DMS153 treated with DMSO at 0.1 percent for 48 hours (cell line): ENCODE results near the gene HSPA9.

Experiments
- DNase-seq: peaks from one replicate; lab custom pipeline; 2025; ENCODE audit not compliant: unreplicated experiment; lab: John Stamatoyannopoulos, UW

The HSPA9 gene

DNA sequence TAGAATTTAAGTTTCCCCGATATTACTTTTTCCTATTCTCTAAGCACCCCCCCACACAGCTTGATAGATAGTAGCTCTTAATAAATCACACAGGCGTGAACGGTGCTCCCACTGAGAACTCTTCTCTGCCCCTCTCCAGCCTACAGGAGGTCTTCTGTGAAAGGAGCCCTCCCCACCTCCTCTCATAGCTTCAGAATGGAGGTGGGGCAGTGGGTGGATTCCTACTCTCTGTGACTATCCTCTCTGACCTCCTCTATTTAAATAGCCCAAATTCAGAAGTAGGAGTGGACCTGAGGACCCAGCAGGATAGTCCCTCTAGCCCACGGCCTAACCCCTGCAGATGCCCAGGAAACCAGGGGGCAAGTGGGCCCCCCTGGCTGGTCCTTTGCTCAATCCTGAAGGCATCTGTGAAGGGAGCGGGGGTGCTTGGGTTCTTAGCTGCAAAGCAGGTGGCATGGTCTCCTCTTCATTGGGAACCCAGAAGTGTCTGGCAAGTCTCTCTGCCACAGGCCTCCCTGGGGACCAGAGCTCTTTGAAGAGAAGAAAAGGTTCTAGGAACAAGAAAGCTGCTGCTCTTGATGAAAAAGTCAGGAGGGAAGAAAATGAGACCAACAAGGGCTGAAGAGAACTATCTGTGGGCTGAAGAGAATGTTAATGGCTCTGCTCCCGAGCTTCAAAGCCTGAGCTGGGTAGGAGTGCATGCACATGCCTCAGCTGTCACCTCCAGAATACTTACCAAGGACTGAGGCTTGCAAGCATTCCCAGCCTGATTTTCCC is 21.1 kb upstream of the HSPA9 start:
- no peak for DNase-seq

DNA sequence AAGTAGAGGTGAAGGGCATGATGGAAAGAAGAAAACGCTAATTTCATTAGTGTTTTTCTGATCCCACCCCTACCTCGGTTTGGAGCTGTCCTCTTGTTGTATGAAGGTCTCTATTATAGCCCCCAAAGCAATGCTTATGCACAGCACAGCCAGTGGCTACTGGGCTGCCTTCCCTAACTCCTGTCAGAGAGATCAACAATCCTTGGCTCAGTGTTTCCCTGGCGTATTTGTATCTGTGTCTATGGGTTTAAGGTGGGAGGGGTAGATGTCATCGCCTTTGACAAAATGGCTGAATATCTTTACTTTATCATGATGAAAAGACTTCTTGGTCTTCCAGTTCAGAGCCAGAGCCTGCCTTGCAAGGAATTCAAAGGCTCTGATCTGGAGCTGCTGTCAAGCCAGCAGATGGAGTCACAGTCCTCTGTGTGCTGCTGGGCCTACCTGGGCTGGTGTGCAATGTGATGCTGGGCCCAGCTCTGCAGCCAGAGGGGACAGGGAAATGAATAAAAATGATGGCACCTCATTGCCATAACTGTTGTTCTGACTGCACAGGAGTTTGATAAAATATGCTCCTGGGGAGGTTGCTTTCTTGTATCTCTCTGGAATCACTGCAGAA is 20.1 kb upstream of the HSPA9 start:
- DNase-seq: no peak

DNA sequence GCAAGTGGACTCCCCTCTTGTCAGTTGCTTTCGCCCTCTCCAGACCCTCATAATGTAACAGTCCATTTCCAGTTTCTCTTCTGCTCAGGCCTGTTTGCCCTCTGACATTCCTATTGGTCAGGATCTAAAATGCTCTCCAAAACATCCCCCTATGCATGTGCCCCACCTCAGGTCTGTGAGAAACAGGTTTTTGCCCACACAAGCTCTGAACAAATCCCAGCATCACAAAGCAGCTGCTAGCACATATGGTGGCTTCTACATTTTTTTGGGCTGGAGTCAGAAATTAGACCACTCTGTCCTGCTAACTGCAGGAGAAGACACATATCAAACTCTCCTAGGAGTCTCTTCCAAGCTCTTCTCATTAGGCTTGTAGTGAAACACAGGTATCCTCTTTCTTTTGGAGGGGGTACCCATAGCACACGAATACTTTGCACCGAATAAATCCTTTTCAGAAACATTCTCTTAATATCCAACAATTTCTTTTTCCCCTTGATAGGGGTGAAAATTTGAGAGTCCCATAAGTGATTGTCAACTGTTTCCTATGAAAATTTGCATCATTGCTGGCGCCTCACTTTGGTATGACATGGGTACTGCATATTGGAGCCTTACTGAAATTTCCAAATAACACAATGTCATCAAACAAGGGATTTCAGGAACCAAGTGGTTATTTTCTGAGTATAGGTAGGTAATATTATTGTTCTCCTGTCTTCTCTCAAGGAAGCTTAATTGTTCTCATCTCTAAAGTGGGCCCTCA is 19.3 kb upstream of the HSPA9 start:
- no peak for DNase-seq

DNA sequence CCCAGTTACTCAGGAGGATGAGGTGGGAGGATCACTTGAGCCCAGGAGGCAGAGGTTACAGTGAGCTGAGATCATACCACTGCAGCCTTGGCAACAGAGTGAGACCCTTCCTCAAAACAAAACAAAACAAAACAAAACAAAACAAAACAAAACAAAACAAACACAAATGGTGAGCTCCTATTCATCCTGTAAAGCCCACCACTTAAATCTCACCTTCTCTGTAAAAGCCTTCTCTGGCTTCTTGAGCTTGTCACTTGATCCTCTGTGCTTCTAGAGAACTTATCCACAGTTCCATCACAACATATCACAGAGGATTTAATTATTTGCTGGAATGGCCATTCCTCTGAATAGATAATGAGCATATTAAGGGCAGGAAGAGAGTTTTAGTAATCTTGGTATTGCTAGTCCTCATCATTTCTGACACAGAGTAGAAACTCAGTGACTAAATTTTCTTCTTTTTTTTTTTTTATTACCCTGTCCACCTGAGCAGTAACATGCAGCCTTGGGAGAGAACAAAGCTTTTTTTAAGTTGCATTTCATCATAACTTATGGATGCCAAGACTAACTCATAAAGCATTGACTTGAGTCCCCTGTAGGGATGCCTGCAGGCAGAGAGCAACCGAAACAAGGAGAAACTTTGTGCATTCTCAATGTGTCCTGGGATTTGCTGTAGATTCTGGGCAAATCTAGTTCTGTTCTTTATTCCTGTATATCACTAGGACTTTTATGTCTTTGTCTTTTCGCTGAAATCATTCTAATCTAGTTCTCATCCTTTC is 13.0 kb upstream of the HSPA9 start:
- DNase-seq: no peak

DNA sequence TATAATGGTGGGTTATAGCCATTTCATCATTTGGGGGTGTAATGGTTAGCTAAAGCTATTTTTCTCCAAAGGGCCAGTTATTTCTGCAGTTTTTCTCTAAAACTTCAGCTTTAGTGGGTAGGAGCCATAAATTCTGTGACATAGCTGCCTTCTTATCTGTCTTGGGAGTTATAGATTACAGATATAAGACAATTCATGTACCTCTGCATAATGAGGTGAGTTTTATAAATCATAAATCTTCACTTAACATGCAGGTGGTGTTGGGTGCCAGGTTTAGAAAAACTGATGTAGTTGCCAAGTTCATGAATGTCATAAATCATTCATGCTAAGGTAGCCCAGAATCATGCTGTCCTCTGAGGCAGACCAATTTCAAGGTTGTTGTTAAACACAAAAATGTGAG is 10.0 kb upstream of the HSPA9 start:
- no peak for DNase-seq

DNA sequence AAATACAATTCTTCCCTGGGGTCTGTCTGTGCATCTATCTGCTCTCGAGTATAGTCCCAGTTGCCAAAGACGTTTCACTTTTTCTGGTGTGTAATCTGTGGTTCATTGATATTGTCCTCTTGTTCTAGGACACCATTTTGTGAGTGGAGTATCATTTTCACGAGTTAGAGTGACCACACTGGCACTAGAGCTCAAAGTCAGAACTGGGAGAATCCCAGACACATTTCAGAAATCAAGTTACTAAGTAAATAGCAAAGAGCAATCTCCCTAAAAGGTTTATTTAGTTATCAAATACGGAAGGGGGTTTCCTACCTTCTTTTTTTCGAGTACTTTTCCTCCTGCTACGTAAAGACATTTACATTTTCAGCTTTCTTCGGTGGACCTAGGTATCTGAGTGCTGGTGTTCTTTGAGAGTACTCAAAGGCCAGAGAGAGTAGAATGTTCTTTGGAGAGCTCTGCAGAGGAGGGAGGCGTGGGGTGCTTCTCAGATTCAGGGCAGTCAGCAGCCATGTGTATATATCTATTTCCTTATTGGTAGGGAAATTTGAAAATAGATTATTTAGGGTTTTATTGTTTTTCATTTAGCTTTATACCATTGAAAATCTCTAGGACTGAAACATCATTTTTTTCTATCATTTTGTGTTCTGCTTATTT is 8.9 kb upstream of the HSPA9 start:
- no peak for DNase-seq

DNA sequence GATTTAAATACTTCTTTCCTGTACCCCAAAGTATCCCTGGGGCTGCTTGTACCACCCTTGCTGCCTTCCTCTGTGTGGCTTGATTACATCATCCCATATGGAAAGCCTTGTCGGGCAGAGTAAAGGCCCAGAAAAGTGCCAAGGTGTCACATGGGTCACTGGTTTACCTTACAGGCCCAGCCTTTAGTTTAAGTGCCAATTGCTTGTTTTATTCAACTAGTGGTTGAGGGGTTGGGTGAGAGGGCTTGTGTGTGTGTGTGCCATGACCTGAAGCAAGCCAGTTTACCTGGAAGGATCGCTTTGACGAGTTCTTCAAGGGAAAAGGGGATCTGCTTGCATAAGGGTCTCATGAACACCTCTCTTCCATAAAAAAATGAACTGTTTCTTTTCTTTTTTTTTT is 7.8 kb upstream of the HSPA9 start:
- no peak for DNase-seq

DNA sequence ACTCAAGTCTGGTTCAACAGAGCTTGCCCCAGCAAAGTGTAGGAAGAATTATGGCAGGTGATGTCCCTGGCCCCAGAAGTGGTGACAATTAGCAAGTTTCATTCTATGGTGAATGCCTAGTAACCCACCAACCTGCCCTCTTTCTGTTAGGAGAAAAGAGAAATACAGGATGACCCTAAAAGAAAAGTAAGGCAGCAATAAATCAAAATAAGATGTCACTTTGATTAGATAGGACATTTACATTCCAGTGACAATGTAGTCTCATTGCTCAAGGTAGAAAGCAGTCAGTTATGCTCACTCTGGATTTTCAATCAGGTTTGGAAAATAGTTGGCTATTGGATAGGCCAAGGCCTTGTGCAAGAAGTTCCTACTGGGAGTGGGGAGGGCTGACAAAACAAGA is 5.6 kb upstream of the HSPA9 start:
- no peak for DNase-seq

DNA sequence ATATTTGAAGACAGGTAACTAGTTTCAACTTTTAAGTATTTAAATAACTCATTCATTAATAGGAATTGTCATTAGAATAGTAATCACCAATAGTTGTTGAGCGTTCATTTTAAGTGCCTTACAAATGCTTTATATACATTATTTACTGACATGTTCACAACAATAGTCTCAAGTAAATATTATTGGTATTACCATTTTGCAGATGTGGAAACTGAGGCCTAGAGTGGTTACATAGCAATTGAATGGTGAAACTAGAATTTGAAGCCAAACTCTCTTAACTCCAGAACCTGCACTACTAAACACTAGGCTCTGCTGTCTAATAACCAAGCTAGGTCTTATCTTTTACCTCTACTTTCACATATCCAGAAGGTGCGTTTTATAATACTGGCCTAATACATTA is 4.8 kb upstream of the HSPA9 start:
- DNase-seq: no peak

DNA sequence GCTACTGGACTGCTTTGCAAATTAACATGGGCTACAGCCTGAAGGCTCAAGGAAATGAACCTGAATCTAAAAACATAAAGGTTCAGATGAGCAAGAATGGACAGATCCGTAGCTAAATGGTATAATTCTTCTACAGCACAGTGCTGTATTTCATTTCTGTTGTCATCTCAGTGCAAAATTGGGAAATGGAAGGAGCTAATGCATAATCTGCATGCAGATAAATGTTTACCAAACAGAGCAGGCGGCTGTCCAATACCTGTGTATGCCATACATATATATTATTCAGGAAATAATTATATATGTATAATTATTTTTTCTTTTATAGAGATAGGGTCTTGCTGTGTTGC is 4.3 kb upstream of the HSPA9 start:
- no peak for DNase-seq

DNA sequence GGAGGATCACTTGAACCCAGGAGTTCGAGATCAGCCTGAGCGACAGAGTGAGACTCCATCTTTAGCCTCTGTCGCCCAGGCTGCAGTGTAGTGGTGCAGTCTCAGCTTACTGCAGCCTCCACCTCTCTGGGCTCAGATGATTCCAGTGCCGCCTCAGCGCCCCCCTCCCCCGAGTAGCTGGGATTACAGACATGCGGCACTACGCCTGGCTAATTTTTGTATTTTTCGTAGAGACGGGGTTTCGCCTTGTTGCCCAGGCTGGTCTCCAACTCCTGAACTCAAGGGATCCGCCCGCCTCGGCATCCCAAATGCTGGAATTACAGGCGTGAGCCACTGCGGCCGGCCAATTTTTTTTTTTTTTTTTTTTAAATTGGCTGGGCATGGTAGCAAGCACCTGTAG is 2.3 kb upstream of the HSPA9 start:
- DNase-seq: no peak

DNA sequence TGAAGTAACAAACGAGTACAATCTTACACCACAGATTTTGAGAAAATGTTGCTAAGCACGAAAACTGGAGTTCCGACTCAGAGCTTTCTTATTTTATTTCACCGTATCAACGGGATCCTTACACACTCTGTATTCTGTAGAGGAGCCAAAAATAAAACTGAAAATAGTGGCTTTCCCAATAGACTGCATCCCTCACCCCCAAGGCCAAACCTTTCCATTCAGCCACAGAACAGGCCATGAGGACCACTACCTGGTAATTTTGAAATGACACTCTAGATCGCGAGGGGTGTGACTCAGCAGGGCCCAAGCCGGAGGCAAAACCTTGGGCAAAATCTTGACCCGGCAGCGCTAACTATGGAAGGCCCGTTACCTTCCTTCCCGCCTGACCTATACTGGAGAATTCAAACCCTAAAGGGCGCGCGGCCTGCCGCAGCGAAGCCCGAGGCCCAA is 432 bp downstream of the HSPA9 start:
- no peak for DNase-seq

DNA sequence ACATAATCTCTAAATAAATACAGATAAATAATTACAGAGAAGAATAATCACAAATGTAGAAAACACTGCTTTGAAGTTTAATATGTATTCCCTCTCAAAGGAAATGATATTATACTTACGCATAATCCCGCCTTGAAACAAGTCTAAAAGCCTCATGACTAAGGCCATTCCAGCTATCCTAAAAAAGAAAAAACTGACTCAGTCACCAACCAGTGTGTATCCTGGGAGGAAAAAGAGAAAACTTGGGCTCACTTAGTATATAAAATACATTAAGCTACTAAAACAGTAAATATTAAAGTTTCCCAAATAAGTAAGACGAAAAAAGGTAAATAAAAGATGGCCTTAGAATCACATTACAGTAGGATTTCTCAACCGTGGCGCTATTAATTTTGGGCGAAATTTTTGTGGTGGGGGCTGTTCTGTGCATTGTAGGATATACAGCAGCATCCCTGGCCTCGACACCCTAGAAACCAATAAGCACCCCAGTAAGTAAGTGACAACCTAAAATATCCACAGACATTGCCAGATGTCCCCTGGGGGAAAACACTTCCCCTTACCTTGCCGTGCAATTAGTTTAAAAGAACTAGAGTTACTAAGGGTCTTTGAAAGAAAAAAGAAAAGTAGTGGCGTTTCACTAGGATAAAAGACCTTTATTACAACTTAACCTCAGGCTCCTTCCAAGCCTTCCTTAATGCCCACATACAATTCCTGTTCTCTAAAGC is 1.1 kb downstream of the HSPA9 start:
- no peak for DNase-seq

DNA sequence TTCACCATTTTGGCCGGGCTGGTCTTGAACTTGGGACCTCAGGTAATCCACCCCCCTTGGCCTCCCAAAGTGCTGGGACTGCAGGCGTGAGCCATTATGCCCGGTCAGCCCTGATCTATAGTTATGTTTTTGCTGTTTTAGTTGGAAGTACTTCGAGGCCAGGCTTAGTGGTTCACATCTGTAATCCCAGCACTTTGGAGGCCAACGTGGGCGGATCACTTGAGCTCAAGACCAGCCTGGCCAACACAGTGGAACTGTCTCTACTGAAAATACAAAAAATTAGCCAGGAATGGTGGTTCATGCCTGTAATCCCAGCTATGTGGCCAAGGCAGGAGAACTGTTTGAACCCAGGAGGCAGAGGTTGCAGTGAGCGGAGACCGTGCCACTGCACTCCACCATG is 2.0 kb downstream of the HSPA9 start:
- DNase-seq: no peak

DNA sequence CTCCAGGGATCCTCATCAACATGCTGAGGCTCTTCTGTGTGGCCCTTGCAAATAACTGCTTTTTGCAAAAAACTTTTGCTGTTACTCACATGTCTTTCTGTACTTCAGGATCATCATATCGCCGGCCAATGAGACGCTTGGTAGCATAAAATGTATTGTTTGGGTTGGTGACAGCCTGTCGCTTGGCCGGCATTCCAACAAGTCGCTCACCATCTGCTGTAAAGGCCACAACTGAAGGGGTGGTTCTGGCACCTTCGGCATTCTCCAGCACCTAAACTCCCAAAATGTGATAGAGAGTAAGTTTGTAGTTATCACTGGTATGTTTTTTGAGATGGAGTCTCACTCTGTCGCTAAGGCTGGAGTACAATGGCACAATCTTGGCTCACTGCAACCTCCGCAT is 4.3 kb downstream of the HSPA9 start:
- no peak for DNase-seq

DNA sequence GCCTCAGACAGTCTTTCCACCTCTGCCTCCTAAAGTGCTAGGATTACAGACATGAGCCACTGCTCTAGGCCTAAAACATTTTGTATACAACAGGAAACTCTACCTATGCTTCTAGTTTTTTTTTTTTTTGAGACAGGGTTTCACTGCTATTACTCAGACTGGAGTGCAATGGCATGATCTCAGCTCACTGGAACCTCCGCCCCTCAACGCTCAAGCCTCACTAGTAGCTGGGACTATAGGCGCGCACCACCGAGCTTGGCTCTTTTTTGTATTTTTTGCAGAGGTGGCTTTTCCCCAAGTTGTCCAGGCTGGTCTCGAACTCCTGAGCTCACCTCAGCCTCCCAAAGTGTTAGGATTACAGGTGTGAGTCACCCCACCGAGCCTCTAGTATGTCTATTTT is 5.4 kb downstream of the HSPA9 start:
- no peak for DNase-seq

DNA sequence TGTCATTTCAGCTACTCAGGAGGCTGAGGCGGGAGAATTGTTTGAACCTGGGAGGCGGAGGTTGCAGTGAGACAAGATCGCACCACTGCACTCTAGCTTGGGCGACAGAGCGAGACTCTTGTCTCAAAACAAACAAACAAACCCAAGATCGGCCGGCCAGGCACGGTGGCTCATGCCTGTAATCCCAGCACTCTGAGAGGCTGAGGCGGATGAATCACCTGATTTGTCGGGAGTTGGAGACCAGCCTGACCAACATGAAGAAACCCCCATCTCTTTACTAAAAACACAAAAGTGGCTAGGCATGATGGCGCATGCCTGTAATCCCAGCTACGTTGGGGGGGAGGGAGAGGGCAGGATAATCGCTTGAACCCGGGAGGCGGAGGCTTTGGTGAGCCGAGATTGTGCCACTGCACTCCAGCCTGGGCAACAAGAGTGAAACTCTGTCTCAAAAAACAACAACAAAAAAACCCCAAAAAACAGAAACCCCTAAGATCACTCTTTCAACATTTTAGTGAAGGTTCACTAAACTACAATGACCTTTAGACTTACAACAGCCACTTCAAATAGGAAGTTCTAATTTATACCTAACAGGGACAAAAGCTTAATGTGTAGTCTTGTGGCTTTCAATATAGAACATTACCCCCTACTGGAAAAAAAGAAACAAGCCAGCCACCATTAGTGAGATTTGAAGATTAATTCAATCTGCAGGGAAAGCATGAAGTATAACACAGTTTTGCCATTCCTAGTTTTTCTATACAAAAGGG is 7.0 kb downstream of the HSPA9 start:
- no peak for DNase-seq

DNA sequence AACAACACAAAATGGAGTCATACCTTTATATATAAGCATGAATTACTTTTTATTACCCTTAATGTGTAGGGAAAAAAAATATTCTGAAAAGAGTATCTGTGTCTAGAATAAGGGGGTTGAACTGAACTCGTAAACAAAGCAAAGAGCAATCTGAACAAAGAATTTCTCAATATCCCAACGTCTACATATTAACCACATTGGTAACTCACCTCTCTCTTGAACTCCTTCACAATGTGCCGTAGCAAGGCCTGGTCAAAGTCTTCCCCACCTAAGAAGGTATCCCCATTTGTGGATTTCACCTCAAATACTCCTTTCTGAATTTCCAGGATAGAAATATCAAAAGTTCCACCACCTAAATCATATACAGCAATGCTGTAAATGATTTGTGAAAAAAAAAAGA is 8.4 kb downstream of the HSPA9 start:
- no peak for DNase-seq

DNA sequence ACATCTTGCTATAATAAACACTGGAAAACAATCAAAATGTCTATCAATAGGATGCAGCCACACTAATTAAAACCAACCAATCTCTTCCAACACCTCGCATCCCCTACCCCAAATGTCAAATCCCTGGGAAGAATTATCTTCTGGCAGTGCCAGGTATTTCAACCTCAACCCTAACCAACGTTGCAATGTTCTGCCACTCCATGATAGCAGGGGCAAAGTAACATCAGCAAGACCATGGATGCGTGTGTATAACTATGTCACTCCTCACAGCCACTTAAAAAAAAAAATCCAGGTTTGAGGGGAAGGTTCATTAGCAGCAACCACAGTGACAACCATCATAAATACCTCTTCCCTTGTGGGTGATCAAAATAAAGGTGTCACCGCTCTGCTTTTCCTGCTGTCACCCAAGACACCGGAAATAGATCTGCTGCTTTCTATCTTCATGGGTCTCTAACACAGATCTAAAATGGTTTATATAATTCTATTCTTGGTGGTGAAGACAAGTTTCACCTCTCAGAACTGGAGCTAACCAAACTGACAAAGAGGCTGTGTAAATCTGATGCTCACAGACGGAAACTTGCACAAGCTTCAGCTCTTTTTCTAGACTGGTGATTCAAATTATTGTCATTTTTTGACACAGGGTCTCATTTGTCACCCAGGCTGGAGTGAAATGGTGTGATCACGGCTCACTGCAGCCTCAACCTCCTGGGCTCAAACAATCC is 9.9 kb downstream of the HSPA9 start:
- DNase-seq: no peak
